ENCODE data around the gene MFN1.

MFN1 gene

DNA sequence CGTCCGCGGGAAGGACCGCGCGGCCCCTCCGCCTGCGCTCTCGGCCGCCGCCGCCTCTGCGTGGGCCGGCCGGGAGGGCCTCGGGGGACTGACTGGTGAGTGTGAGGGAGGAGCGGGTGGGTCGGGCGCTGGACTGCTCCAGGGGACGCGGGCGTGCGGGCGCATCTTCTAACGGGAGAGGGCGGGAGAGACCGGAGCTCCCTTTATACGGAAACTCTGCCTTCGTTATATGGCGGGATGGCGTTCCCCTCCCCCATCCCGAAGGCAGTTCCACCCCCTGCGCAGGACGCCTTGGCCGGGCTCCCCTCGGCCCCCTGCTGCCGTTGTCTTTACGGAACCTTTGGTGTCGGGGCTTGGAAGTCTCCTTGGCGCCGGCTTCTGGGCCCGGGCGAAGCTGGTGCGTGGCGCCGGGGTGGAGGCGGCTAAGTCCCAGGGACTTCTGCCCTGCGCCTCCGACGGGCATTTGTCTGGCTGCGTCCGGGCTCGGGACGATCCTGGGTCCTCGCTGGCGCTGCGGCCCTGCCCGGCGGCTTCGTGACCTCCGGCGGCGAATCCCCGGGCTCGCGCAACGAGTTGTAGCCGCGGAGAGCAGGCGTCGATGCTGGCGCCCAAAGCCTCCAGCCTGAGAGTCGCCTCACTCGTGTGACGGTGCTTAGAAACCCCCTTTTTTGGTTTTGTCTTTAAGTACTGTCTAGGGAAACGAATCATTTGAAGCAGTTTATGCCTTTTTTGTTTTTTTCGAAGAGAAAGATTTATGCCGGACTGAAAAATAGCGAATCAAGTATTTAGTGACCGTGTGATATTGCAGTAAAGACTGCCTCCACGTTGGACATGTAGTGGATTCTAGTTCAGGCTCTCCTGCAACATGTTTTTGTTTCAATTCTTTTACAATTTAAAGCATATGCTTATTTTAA, 24.1 kb upstream of the MFN1 start:
- TF ChIP-seq SPI1 (IDR thresholded peaks at IDR 0.05; ENCODE audit: borderline replicate concordance, low read depth) (no peak; the same call in 1 of the 2 replicates), POLR2AphosphoS5 (IDR thresholded peaks at IDR 0.05; ENCODE audit: low read depth) (peak; percentile 55; the same call in 1 of the 2 replicates)
- Histone ChIP-seq H3K4me3 (replicated peaks; ENCODE audit: insufficient read depth, low read length) (peak overlapping the region; percentile 76), H3K27ac (replicated peaks) (peak overlapping the region; percentile 97), H3K27me3 (ENCODE audit: insufficient read depth, poor library complexity, severe bottlenecking) (no peaks in the 10 kb centered on the region)
- DNase-seq (ENCODE audit: low read depth in 1 of 2, low spot score in 1 of 2): peak in 1 of 2 experiments; percentile 66

DNA sequence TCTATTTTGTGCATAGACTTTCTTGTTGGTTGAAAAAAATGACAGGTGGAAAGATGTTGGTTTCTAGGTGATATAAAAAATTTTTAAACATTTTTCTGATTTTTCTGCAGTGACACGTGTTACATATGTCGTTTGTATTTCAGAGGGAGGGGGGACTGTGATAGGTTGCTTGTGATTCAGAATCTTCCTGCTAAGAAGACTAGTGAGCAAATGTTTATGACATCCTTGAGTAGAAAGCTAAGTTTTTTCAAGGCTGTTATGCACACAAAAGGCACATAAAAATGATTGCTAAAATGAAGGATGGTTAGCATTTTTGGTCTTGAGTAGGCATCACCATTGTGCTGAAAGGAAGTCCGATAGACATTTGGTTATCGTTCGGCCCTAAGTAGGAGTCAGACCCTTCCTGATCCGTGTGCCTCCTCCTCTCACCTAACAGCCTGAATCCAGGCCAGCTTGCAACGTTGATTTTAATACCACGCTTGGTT, 23.2 kb upstream of the MFN1 start:
- no peak for DNase-seq (ENCODE audit: low read depth in 1 of 2, low spot score in 1 of 2)
- Histone ChIP-seq H3K27me3 (ENCODE audit: insufficient read depth, poor library complexity, severe bottlenecking) (no peaks in the 10 kb centered on the region), H3K27ac (replicated peaks) (peak overlapping the region; percentile 97), H3K4me3 (replicated peaks; ENCODE audit: insufficient read depth, low read length) (peak overlapping the region; percentile 76)
- no peak for TF ChIP-seq GABPA (IDR thresholded peaks at IDR 0.05; ENCODE audit: low read depth)
- TF ChIP-seq, protein P1, sequence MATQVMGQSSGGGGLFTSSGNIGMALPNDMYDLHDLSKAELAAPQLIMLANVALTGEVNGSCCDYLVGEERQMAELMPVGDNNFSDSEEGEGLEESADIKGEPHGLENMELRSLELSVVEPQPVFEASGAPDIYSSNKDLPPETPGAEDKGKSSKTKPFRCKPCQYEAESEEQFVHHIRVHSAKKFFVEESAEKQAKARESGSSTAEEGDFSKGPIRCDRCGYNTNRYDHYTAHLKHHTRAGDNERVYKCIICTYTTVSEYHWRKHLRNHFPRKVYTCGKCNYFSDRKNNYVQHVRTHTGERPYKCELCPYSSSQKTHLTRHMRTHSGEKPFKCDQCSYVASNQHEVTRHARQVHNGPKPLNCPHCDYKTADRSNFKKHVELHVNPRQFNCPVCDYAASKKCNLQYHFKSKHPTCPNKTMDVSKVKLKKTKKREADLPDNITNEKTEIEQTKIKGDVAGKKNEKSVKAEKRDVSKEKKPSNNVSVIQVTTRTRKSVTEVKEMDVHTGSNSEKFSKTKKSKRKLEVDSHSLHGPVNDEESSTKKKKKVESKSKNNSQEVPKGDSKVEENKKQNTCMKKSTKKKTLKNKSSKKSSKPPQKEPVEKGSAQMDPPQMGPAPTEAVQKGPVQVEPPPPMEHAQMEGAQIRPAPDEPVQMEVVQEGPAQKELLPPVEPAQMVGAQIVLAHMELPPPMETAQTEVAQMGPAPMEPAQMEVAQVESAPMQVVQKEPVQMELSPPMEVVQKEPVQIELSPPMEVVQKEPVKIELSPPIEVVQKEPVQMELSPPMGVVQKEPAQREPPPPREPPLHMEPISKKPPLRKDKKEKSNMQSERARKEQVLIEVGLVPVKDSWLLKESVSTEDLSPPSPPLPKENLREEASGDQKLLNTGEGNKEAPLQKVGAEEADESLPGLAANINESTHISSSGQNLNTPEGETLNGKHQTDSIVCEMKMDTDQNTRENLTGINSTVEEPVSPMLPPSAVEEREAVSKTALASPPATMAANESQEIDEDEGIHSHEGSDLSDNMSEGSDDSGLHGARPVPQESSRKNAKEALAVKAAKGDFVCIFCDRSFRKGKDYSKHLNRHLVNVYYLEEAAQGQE (IDR thresholded peaks at IDR 0.05; ENCODE audit: insufficient replicate concordance, low read depth): no peak
- TF ChIP-seq, protein P2, sequence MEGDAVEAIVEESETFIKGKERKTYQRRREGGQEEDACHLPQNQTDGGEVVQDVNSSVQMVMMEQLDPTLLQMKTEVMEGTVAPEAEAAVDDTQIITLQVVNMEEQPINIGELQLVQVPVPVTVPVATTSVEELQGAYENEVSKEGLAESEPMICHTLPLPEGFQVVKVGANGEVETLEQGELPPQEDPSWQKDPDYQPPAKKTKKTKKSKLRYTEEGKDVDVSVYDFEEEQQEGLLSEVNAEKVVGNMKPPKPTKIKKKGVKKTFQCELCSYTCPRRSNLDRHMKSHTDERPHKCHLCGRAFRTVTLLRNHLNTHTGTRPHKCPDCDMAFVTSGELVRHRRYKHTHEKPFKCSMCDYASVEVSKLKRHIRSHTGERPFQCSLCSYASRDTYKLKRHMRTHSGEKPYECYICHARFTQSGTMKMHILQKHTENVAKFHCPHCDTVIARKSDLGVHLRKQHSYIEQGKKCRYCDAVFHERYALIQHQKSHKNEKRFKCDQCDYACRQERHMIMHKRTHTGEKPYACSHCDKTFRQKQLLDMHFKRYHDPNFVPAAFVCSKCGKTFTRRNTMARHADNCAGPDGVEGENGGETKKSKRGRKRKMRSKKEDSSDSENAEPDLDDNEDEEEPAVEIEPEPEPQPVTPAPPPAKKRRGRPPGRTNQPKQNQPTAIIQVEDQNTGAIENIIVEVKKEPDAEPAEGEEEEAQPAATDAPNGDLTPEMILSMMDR (IDR thresholded peaks at IDR 0.05; ENCODE audit: insufficient read depth, low read length): no peak
- TF ChIP-seq SPI1 (IDR thresholded peaks at IDR 0.05; ENCODE audit: borderline replicate concordance, low read depth): no peak; the same call in 1 of the 2 replicates
- no peak for TF ChIP-seq POLR2AphosphoS5 (IDR thresholded peaks at IDR 0.05; ENCODE audit: low read depth)

DNA sequence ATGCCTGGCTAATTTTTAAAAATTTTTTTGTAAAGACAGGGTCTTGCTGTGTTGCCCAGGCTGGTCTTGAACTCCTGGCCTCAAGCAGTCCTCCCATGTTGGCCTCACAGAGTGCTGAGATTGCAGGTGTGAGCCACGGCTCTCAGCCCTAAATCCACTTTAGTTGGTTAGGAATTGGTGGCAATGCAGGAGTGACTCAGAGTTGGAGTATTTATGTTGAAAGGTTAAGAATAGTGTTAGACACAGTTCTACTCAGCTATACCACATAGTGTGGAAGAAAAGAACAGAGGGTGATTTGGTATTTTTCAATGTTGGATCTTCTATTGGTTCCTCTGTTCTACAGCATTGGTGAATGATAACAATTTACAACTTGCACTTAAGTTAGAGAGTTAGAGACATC, 17.1 kb upstream of the MFN1 start:
- no peaks in the 10 kb centered on the region for H3K27me3 ChIP-seq (ENCODE audit: insufficient read depth, poor library complexity, severe bottlenecking)
- H3K4me3 ChIP-seq (replicated peaks; ENCODE audit: insufficient read depth, low read length): no peak overlapping the region
- no peak overlapping the region for H3K27ac ChIP-seq (replicated peaks)
- TF ChIP-seq POLR2AphosphoS5 (IDR thresholded peaks at IDR 0.05; ENCODE audit: low read depth) (no peak), SPI1 (IDR thresholded peaks at IDR 0.05; ENCODE audit: borderline replicate concordance, low read depth) (no peak), GABPA (IDR thresholded peaks at IDR 0.05; ENCODE audit: low read depth) (no peak)
- TF ChIP-seq, protein P1 (IDR thresholded peaks at IDR 0.05; ENCODE audit: insufficient replicate concordance, low read depth): no peak
- TF ChIP-seq, protein P2 (IDR thresholded peaks at IDR 0.05; ENCODE audit: insufficient read depth, low read length): no peak
- no peak for DNase-seq (ENCODE audit: low read depth in 1 of 2, low spot score in 1 of 2)

DNA sequence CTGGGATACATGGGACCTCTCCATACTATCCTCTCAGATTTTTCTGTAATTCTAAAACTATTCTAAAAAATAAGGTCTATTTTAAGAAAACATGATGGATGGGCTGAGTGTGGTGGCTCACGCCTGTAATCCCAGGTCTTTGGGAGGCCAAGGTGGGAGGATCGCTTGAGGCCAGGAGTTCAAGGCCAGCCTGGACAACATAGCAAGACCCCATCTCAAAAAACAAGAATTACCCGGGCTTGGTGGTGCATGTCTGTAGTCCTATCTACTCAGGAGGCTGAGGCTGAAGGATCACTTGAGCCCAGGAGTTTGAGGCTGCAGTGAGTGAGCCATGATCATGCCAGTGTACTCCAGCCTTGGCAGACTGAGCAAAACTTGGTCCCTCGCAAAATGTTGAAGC, 15.3 kb upstream of the MFN1 start:
- no peak overlapping the region for H3K27ac ChIP-seq (replicated peaks)
- H3K27me3 ChIP-seq (ENCODE audit: insufficient read depth, poor library complexity, severe bottlenecking): no peaks in the 10 kb centered on the region
- TF ChIP-seq GABPA (IDR thresholded peaks at IDR 0.05; ENCODE audit: low read depth) (no peak), POLR2AphosphoS5 (IDR thresholded peaks at IDR 0.05; ENCODE audit: low read depth) (no peak), SPI1 (IDR thresholded peaks at IDR 0.05; ENCODE audit: borderline replicate concordance, low read depth) (no peak)
- TF ChIP-seq, protein P1 (IDR thresholded peaks at IDR 0.05; ENCODE audit: insufficient replicate concordance, low read depth): no peak
- TF ChIP-seq, protein P2 (IDR thresholded peaks at IDR 0.05; ENCODE audit: insufficient read depth, low read length): no peak
- no peak for DNase-seq (ENCODE audit: low read depth in 1 of 2, low spot score in 1 of 2)
- H3K4me3 ChIP-seq (replicated peaks; ENCODE audit: insufficient read depth, low read length): no peak overlapping the region
